Mammary epithelial cell (primary cell): ENCODE measurements around the gene CIDEA.

Experiments used
- EZH2 ChIP-seq: IDR thresholded peaks from 2 replicates; pipeline ENCODE4 v1.6.1; 2012; ENCODE audit warnings: low read length, inconsistent platforms, borderline replicate concordance
- TF ChIP-seq, protein P1 (sequence below), 2 donors: IDR thresholded peaks in 1 of 2; conservative IDR thresholded peaks in 1 of 2; 2 replicates each; pipeline ENCODE4 v1.5.1; 2011 to 2012; ENCODE audit warnings: inconsistent platforms in 2 of 2, low read length in 2 of 2, mild to moderate bottlenecking in 2 of 2, control low read depth in 1 of 2, low read depth in 1 of 2; ENCODE audit not compliant: insufficient read depth in 1 of 2; ENCODE audit errors: extremely low read depth in 1 of 2

DNA sequence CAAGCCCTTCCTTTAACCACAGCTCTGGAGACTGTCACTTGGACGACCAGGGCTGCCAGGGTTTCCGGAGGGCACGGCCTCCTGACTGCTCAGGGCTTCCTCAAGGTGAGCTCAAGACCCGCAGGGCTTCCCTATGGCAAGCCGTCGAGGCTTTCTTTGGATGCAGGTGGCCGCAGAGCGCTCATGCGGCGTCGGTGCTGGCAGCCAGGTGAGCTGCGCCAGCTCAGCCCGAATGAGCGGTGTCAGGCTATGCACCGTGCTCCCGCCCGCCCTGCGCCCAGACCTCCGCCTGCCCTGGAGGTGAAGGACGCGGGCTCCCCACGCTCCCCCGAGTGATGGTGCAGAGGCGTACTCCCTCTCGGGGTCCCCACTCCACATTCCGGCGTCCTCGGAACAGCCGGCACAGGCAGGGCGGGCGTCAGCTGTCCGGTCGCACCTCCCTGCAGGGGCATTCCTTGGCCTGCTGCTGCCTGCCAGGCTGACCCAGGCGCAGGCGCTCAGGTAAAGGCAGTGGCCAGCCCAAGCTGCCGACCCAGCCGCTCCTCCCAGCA, 33.0 kb downstream of the CIDEA start:
- TF ChIP-seq, protein P1, sequence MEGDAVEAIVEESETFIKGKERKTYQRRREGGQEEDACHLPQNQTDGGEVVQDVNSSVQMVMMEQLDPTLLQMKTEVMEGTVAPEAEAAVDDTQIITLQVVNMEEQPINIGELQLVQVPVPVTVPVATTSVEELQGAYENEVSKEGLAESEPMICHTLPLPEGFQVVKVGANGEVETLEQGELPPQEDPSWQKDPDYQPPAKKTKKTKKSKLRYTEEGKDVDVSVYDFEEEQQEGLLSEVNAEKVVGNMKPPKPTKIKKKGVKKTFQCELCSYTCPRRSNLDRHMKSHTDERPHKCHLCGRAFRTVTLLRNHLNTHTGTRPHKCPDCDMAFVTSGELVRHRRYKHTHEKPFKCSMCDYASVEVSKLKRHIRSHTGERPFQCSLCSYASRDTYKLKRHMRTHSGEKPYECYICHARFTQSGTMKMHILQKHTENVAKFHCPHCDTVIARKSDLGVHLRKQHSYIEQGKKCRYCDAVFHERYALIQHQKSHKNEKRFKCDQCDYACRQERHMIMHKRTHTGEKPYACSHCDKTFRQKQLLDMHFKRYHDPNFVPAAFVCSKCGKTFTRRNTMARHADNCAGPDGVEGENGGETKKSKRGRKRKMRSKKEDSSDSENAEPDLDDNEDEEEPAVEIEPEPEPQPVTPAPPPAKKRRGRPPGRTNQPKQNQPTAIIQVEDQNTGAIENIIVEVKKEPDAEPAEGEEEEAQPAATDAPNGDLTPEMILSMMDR (conservative IDR thresholded peaks at IDR 0.05 in 1 of 2, IDR thresholded peaks at IDR 0.05 in 1 of 2; ENCODE audit: extremely low read depth in 1 of 2, insufficient read depth in 1 of 2, low read depth in 1 of 2, low read length in 2 of 2), result no peak
- no peak for TF ChIP-seq EZH2
